Neural cell (in vitro differentiated cells): ENCODE results near the gene BPI. TPM values are rescaled to one million over a fixed set of nuclear protein-coding genes. Genes with fewer than 3 reads are reported as not detected.

Experiments used
- H2AFZ ChIP-seq: fragments of 200-600, 300-800 bp; sonication (generic), shearing (Covaris generic); 2 replicates; pipeline ENCODE4 v1.6.0; 2014; ENCODE audit warnings: low read depth, mild to moderate bottlenecking, antibody characterized with exemption, low read length, moderate library complexity
- H3F3A ChIP-seq: fragments of 200-600 bp; shearing (Covaris generic); 2 replicates; pipeline ENCODE4 v1.6.1; 2016; ENCODE audit warnings: mild to moderate bottlenecking, moderate library complexity, mixed read lengths, antibody characterized with exemption, low read length; ENCODE audit not compliant: insufficient read depth, poor library complexity, severe bottlenecking
- H3K27ac ChIP-seq: fragments of 200-600, 300-800 bp; sonication (generic), shearing (Covaris generic); 2 replicates; pipeline ENCODE4 v1.5.1; 2014; ENCODE audit warnings: mild to moderate bottlenecking, low read length, moderate library complexity
- H3K27me3 ChIP-seq: fragments of 300-800, 200-600 bp; sonication (generic), shearing (Covaris generic); 2 replicates; pipeline ENCODE4 v1.6.0; 2014; ENCODE audit warnings: mild to moderate bottlenecking, low read depth, low read length, moderate library complexity; ENCODE audit not compliant: insufficient read depth
- H3K36me3 ChIP-seq: fragments of 300-800, 200-600 bp; sonication (generic), shearing (Covaris generic); 2 replicates; pipeline ENCODE4 v1.5.1; 2014; ENCODE audit warnings: mild to moderate bottlenecking, antibody characterized with exemption, low read length, moderate library complexity; ENCODE audit not compliant: insufficient read depth
- H3K4me2 ChIP-seq: fragments of 300-800, 200-600 bp; sonication (generic), shearing (Covaris generic); 2 replicates; pipeline ENCODE4 v1.6.0; 2014; ENCODE audit warnings: mild to moderate bottlenecking, low read length
- H3K4me3 ChIP-seq: fragments of 300-800, 200-600 bp; sonication (generic), shearing (Covaris generic); 2 replicates; pipeline ENCODE4 v1.5.1; 2014; ENCODE audit warnings: mild to moderate bottlenecking, low read length, moderate library complexity
- H3K79me2 ChIP-seq: fragments of 200-600 bp; shearing (Covaris generic); replicated peaks from 2 replicates; pipeline ENCODE4 v1.6.0; 2014; ENCODE audit warnings: mild to moderate bottlenecking, low read length, moderate library complexity; ENCODE audit not compliant: insufficient read depth
- H3K9ac ChIP-seq: fragments of 300-800, 200-600 bp; sonication (generic), shearing (Covaris generic); 2 replicates; pipeline ENCODE4 v1.6.1; 2016; ENCODE audit warnings: mild to moderate bottlenecking, low read length, mixed read lengths
- H3K9me2 ChIP-seq: fragments of 200-600 bp; shearing (Covaris generic); 2 replicates; pipeline ENCODE4 v1.6.1; 2016; ENCODE audit warnings: mild to moderate bottlenecking, low read length, mixed read lengths; ENCODE audit not compliant: insufficient read depth
- H3K9me3 ChIP-seq: fragments of 200-600, 300-800 bp; sonication (generic), shearing (Covaris generic); 2 replicates; pipeline ENCODE4 v1.6.1; 2016; ENCODE audit warnings: mild to moderate bottlenecking, mixed run types, low read length, moderate library complexity, mixed read lengths
- H4K20me1 ChIP-seq: fragments of 200-600 bp; shearing (Covaris generic); 2 replicates; pipeline ENCODE4 v1.6.1; 2016; ENCODE audit warnings: mild to moderate bottlenecking, mixed run types; ENCODE audit not compliant: insufficient read depth
- EP300 ChIP-seq: fragments of 450-650 bp; conservative IDR thresholded peaks from 2 replicates; pipeline ENCODE4 v1.6.1; 2014; ENCODE audit warnings: antibody characterized with exemption, mild to moderate bottlenecking, moderate library complexity; ENCODE audit not compliant: poor library complexity, severe bottlenecking
- EZH2 ChIP-seq: fragments of 200-600, 300-800 bp; shearing (Covaris generic), sonication (generic); IDR thresholded peaks from 2 replicates; pipeline ENCODE4 v1.6.1; 2014; ENCODE audit warnings: antibody characterized with exemption, low read length, borderline replicate concordance, mild to moderate bottlenecking; ENCODE audit not compliant: insufficient read depth, poor library complexity, severe bottlenecking
- POLR2AphosphoS5 ChIP-seq: IDR thresholded peaks from 2 replicates; pipeline ENCODE4 v1.6.1; 2012
- SMC3 ChIP-seq: fragments of 450-650 bp; conservative IDR thresholded peaks from 2 replicates; pipeline ENCODE4 v1.6.1; 2014; ENCODE audit warnings: antibody characterized with exemption, mild to moderate bottlenecking, moderate library complexity; ENCODE audit not compliant: poor library complexity
- TAF1 ChIP-seq: IDR thresholded peaks from 2 replicates; pipeline ENCODE4 v1.6.1; 2012; ENCODE audit warnings: low read depth
- polyA plus RNA-seq: library from polyadenylated mRNA; depleted of rRNA; stranded (reverse); fragments of >200 nt; gene quantifications from 2 replicates; pipeline ENCODE4 v1.2.3, GENCODE V29; 2014
- TF ChIP-seq, protein P1 (sequence below): IDR thresholded peaks from 2 replicates; pipeline ENCODE4 v1.6.1; 2012; ENCODE audit warnings: borderline replicate concordance
- TF ChIP-seq, protein P2 (sequence below): fragments of 450-650 bp; IDR thresholded peaks from 2 replicates; pipeline ENCODE4 v1.5.1; 2014; ENCODE audit warnings: antibody characterized with exemption, mild to moderate bottlenecking, moderate library complexity; ENCODE audit not compliant: poor library complexity, severe bottlenecking

BPI gene
- polyA plus RNA-seq, 1 donor from 2014 or later: not detected

DNA sequence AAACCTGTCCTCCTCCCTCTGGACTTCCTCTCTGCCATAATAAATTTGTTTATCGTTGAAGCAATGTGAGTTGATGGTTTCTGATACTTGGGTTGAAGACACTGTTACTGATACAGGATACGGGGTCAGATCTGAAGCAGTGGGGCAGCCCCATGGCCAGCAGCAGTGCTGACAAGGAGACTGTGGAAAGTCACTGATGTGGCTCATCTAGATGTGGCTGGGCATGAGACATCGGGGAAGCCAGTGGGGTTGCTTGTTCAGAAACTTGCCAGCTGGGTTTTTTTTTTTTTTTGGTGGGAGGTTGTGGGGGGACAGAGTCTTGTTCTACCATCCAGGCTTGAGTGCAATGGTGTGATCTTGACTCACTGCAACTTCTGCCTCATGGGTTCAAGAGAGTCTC lies 2.6 kb upstream of the BPI start:
- no peaks in the 10 kb centered on the region for H3K9me2 ChIP-seq
- H3K9ac ChIP-seq: no peak overlapping the region
- no peaks in the 10 kb centered on the region for H3K36me3 ChIP-seq
- H3K79me2 ChIP-seq: no peaks in the 10 kb centered on the region
- H3F3A ChIP-seq: no peaks in the 10 kb centered on the region
- H3K4me3 ChIP-seq: no peak overlapping the region
- no peak overlapping the region for H3K4me2 ChIP-seq
- no peak overlapping the region for H2AFZ ChIP-seq
- H3K27me3 ChIP-seq: no peaks in the 10 kb centered on the region
- H3K9me3 ChIP-seq: no peaks in the 10 kb centered on the region
- no peak for TF ChIP-seq EP300
- no peak for TF ChIP-seq EZH2
- TF ChIP-seq, protein P1, sequence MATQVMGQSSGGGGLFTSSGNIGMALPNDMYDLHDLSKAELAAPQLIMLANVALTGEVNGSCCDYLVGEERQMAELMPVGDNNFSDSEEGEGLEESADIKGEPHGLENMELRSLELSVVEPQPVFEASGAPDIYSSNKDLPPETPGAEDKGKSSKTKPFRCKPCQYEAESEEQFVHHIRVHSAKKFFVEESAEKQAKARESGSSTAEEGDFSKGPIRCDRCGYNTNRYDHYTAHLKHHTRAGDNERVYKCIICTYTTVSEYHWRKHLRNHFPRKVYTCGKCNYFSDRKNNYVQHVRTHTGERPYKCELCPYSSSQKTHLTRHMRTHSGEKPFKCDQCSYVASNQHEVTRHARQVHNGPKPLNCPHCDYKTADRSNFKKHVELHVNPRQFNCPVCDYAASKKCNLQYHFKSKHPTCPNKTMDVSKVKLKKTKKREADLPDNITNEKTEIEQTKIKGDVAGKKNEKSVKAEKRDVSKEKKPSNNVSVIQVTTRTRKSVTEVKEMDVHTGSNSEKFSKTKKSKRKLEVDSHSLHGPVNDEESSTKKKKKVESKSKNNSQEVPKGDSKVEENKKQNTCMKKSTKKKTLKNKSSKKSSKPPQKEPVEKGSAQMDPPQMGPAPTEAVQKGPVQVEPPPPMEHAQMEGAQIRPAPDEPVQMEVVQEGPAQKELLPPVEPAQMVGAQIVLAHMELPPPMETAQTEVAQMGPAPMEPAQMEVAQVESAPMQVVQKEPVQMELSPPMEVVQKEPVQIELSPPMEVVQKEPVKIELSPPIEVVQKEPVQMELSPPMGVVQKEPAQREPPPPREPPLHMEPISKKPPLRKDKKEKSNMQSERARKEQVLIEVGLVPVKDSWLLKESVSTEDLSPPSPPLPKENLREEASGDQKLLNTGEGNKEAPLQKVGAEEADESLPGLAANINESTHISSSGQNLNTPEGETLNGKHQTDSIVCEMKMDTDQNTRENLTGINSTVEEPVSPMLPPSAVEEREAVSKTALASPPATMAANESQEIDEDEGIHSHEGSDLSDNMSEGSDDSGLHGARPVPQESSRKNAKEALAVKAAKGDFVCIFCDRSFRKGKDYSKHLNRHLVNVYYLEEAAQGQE: no peak
- TF ChIP-seq TAF1: no peak
- TF ChIP-seq, protein P2, sequence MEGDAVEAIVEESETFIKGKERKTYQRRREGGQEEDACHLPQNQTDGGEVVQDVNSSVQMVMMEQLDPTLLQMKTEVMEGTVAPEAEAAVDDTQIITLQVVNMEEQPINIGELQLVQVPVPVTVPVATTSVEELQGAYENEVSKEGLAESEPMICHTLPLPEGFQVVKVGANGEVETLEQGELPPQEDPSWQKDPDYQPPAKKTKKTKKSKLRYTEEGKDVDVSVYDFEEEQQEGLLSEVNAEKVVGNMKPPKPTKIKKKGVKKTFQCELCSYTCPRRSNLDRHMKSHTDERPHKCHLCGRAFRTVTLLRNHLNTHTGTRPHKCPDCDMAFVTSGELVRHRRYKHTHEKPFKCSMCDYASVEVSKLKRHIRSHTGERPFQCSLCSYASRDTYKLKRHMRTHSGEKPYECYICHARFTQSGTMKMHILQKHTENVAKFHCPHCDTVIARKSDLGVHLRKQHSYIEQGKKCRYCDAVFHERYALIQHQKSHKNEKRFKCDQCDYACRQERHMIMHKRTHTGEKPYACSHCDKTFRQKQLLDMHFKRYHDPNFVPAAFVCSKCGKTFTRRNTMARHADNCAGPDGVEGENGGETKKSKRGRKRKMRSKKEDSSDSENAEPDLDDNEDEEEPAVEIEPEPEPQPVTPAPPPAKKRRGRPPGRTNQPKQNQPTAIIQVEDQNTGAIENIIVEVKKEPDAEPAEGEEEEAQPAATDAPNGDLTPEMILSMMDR: no peak
- TF ChIP-seq SMC3: no peak
- no peak for TF ChIP-seq POLR2AphosphoS5
- no peak overlapping the region for H3K27ac ChIP-seq
- H4K20me1 ChIP-seq: no peaks in the 10 kb centered on the region

DNA sequence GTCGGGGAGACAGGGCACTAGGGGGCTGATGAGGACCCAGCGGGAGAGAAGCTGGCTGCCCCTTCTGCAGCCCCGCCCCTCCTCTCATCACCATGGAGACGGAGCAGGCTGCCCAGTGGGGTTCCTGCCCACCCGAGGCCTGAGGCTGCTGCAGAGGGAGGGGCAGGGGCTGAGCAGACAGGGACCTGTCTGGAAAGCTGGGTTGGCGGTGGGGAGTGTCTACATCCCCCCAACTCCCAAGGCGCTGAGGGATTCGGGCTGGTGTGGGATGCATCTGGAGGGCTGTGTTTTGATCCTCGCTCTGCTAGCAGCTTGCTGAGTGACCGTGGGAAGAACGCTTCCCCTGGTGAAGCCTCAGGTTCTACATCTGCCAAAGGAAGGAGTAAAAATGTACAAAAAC lies 1.2 kb upstream of the BPI start:
- H4K20me1 ChIP-seq: no peaks in the 10 kb centered on the region
- H3K9me2 ChIP-seq: no peaks in the 10 kb centered on the region
- no peak for TF ChIP-seq TAF1
- TF ChIP-seq, protein P2: no peak
- TF ChIP-seq EZH2: no peak
- H3F3A ChIP-seq: no peaks in the 10 kb centered on the region
- no peaks in the 10 kb centered on the region for H3K9me3 ChIP-seq
- H2AFZ ChIP-seq: no peak overlapping the region
- H3K4me3 ChIP-seq: peak overlapping the region; percentile 34
- H3K4me2 ChIP-seq: no peak overlapping the region
- H3K27ac ChIP-seq: no peak overlapping the region
- no peaks in the 10 kb centered on the region for H3K27me3 ChIP-seq
- no peaks in the 10 kb centered on the region for H3K79me2 ChIP-seq
- H3K9ac ChIP-seq: no peak overlapping the region
- no peaks in the 10 kb centered on the region for H3K36me3 ChIP-seq
